Hypothalamus (tissue), 51 donors: Measurements from ENCODE around the gene ATG2B.

Experiments used
- DNase-seq, 51 donors: peaks; one replicate each; lab custom pipeline; 2025; lab: John Stamatoyannopoulos, UW

ATG2B gene

GRCh38 chr14:96231526-96232130 lies 131.5 kb downstream of the ATG2B start:
- no peak for DNase-seq

- DNase-seq = no peak
Measured at GRCh38 chr14:96231056-96231455, 132.1 kb downstream of the ATG2B start.

DNA sequence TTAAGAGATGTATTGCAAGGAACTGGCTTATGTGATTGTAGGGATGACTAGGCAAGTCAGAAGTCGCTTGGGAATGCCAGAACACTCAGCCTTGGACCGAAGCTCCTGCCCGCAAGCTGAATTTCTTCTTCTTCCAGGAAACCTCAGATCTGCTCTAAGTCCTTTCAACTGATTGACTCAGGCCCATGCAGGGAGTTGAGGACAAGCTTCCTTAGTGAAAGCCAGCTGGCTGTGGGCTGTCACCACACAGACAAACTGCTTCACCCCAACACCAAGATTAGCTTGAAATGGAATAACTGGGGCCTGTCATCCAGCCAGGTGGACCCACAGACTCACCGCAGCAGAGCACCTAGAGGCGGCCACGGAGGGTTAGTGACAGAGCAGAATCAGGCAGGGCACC lies 133.8 kb downstream of the ATG2B start:
- DNase-seq = no peak
